Stomach (tissue), 9 donors: ENCODE data around the gene TMEM151B. TPM values are rescaled to one million over a fixed set of nuclear protein-coding genes. Genes with fewer than 3 reads are reported as not detected.
"Not testable (repeated sequence)": the region's sequence is repeated elsewhere in the genome, so short reads cannot be mapped to it uniquely, and the experiment has no call there.

Source experiments
- DNase-seq, 2 donors: peaks; one replicate each; pipeline versions ENCODE4 v3.0.0 to v3.0.0-alpha.2; 2013 to 2019
- H3K27ac ChIP-seq, 5 donors: fragments of 200-600 bp in 4 of 5; sonication (generic) in 4 of 5; one replicate each; pipeline ENCODE4 v1.5.1; 2013 to 2019; ENCODE audit warnings: mild to moderate bottlenecking in 1 of 5, moderate library complexity in 1 of 5
- H3K27me3 ChIP-seq, 3 donors: fragments of 200-600 bp; sonication (generic); one replicate each; pipeline ENCODE4 v1.5.1; 2017 to 2019; ENCODE audit warnings: mixed run types in 1 of 3
- H3K36me3 ChIP-seq, 4 donors: fragments of 200-600 bp; sonication (generic); 1 replicate in 3 of 4; 2 replicates in 1 of 4; pipeline ENCODE4 v1.5.1; 2016 to 2019
- H3K4me1 ChIP-seq, 4 donors: fragments of 200-600 bp; sonication (generic); one replicate each; pipeline ENCODE4 v1.5.1; 2016 to 2019
- H3K4me3 ChIP-seq, 4 donors: fragments of 200-600 bp; sonication (generic) in 3 of 4; one replicate each; pipeline ENCODE4 v1.5.1; 2016 to 2019; ENCODE audit warnings: mild to moderate bottlenecking in 1 of 4
- H3K9me3 ChIP-seq, 4 donors: fragments of 200-600 bp; sonication (generic); one replicate each; pipeline ENCODE4 v1.5.1; 2016 to 2019
- EP300 ChIP-seq: sonication (generic); formaldehyde crosslinking; IDR thresholded peaks from one replicate; pipeline ENCODE4 v1.6.1; 2017; ENCODE audit warnings: antibody characterized with exemption
- POLR2A ChIP-seq, 4 donors: fragments of 450-650 bp; IDR thresholded peaks; one replicate each; pipeline ENCODE4 v1.6.1; 2016; ENCODE audit warnings: antibody characterized with exemption in 4 of 4, control low read depth in 2 of 4, mild to moderate bottlenecking in 1 of 4, moderate library complexity in 1 of 4
- POLR2AphosphoS5 ChIP-seq, 3 donors: sonication (generic); formaldehyde crosslinking; IDR thresholded peaks; one replicate each; pipeline ENCODE4 v1.6.1; 2016; ENCODE audit warnings: antibody characterized with exemption in 3 of 3
- WGBS, 5 donors: extraction: QIAGEN DNeasy Blood & Tissue Kit in 3 of 5; methylation state at CpG; one replicate each; pipeline versions ENCODE4 v1.1.5 to v1.1.7; 2013 to 2018; 5-methylcytosine and 5-hydroxymethylcytosine counted together
- intact Hi-C: fragments of 100-400 bp; cut with DNase I; formaldehyde crosslinking; loops from one replicate; pipeline ENCODE4 v1.15.1; 2023; ENCODE audit warnings: low total_unique reads
- polyA plus RNA-seq, 3 donors: library from polyadenylated mRNA; stranded (reverse); fragments of 200-250 nt; gene quantifications; one replicate each; pipeline ENCODE4 v1.2.3, GENCODE V29; 2013
- total RNA-seq, 5 donors: library from RNA; depleted of rRNA; stranded (reverse); fragments of >200 nt; gene quantifications; one replicate each; pipeline versions ENCODE4 v1.1.0 to v1.2.3, GENCODE V29; 2014 to 2016
- TF ChIP-seq, protein P1 (sequence below), 7 experiments: fragments of 450-650 bp in 4 of 7; fragments of 200-600 bp in 3 of 7; sonication (generic) in 3 of 7; IDR thresholded peaks; one replicate each; pipeline ENCODE4 v1.5.1; 2016 to 2019; ENCODE audit warnings: antibody characterized with exemption in 7 of 7, control low read depth in 2 of 7, mild to moderate bottlenecking in 1 of 7
- donor health status: healthy with polysubstance abuse.
- donor health status: Bipolar disorder and iron deficiency.
- donor health status: healthy.

TMEM151B gene
- total and polyA plus RNA-seq, 8 donors: 0.12 to 0.29 (median 0.23) TPM; not detected in 4

DNA sequence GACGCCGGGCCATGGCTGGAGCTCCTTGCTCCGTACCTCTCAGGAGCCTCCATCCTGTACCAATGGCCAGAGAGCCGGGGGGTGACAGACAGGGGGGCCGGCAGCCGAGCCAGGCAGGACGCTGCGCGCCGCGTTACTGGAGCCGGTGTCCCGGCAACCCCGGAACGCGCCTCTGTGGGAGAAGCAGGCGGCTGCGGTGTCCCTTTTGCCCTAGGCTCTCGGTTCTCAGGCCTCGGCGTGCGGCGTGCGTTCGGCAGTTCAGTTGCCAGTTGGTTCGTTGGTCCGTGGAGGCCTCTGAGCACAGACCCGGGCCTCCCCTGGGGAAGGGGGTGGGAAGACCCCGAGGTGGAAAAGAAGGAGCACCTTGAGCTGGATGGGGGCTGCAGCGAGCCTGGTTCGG is 72.2 kb downstream of the TMEM151B start, which contains the start of gene SPATS1:
Gene SPATS1, plus strand, starts transcription at position 162 of the 400 bp plus-strand sequence. CDS start 446 bp downstream, outside the sequence.
- TF ChIP-seq EP300: no peak
- TF ChIP-seq, protein P1, sequence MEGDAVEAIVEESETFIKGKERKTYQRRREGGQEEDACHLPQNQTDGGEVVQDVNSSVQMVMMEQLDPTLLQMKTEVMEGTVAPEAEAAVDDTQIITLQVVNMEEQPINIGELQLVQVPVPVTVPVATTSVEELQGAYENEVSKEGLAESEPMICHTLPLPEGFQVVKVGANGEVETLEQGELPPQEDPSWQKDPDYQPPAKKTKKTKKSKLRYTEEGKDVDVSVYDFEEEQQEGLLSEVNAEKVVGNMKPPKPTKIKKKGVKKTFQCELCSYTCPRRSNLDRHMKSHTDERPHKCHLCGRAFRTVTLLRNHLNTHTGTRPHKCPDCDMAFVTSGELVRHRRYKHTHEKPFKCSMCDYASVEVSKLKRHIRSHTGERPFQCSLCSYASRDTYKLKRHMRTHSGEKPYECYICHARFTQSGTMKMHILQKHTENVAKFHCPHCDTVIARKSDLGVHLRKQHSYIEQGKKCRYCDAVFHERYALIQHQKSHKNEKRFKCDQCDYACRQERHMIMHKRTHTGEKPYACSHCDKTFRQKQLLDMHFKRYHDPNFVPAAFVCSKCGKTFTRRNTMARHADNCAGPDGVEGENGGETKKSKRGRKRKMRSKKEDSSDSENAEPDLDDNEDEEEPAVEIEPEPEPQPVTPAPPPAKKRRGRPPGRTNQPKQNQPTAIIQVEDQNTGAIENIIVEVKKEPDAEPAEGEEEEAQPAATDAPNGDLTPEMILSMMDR (IDR thresholded peaks at IDR 0.05): no peak
- no peak for TF ChIP-seq POLR2AphosphoS5 (IDR thresholded peaks at IDR 0.05)
- TF ChIP-seq POLR2A (IDR thresholded peaks at IDR 0.05): no peak
- Histone ChIP-seq H3K27ac (peak within 1 kb of the TSS in 4 of 5 donors; percentile 12 to 26 (median 21)), H3K27me3 (peaks cover 0 to 53% (median 16%) of the 10 kb centered on the region in 3 donors), H3K9me3 (no peaks in the 10 kb centered on the region), H3K36me3 (no peaks in the 10 kb centered on the region), H3K4me1 (peaks cover 6 to 11% (median 9%) of the 10 kb centered on the region in 4 donors), H3K4me3 (peak within 1 kb of the TSS; percentile 11 to 33 (median 25))
- WGBS, 5 donors: 3 to 6% (median 3%) methylated on average over 23 to 31 of the region's 31 CpGs
- intact Hi-C loops: no loop called here
- DNase-seq: peak; percentile 46 to 70

DNA sequence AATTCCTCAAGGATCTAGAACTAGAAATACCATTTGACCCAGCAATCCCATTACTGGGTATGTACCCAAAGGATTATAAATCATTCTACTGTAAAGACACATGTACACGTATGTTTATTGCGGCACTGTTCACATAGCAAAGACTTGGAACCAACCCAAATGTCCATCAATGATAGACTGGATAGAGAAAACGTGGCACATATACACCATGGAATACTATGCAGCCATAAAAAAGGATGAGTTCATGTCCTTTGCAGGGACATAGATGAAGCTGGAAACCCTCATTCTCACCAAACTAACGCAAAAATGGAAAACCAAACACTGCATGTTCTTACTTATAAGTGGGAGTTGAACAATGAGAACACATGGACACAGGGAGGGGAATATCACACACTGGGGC is 76.6 kb downstream of the TMEM151B start:
- 76 to 84% (median 79%) methylated on average over 4 of the region's 4 CpGs for WGBS, 5 donors
- H3K27me3 ChIP-seq: peaks cover 0 to 44% (median 16%) of the 10 kb centered on the region in 3 donors
- H3K9me3 ChIP-seq, DNase-seq, H3K27ac ChIP-seq, intact Hi-C loops, H3K4me3 ChIP-seq, H3K36me3 ChIP-seq: not testable (repeated sequence)
- H3K4me1 ChIP-seq: peaks cover 6 to 11% (median 9%) of the 10 kb centered on the region in 4 donors

DNA sequence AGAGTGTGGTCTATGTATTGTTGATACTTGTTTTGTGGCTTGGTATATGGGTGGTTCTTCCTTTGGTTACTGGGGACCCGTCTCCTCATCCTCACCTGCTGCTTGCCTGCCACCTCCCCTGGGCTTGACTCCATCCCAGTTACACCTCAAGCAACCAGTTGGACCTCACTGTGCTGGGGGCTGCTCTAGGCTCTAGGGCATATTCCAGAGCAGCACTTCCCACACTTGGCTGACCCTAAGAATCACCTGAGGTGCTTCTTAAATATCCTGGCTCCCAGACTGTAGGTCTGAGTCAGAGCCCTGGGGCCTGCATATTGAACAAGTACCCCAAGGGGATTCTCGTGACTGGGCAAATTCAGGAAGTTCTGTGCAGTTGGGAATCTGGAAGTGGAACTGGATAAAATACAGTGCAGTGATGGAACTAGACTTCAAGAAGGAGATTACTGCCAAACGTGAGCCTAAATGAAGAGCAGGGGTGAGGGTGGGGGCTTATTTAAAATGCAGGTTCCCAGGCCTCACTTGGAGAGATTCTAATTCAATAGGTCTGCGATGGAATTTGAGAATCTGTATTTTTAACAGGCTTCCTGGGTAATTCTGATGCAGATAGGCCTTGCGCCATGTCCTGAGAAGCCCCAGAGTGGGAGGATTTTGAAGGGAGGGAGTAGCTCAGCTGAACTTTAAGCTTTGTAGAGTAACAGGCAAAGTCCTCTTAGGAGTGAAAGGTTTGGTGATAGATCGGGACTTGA is 79.8 kb downstream of the TMEM151B start:
- 66 to 76% (median 71%) methylated on average over 6 of the region's 6 CpGs for WGBS, 5 donors
- Histone ChIP-seq H3K27me3 (peaks cover 0 to 14% (median 0%) of the 10 kb centered on the region in 3 donors), H3K36me3 (no peaks in the 10 kb centered on the region), H3K9me3 (no peaks in the 10 kb centered on the region), H3K27ac (no peak overlapping the region), H3K4me1 (no peaks in the 10 kb centered on the region), H3K4me3 (no peak overlapping the region)
- no peak for DNase-seq
- TF ChIP-seq, protein P1 (IDR thresholded peaks at IDR 0.05): no peak
- TF ChIP-seq EP300: no peak
- TF ChIP-seq POLR2A (IDR thresholded peaks at IDR 0.05): no peak
- no peak for TF ChIP-seq POLR2AphosphoS5 (IDR thresholded peaks at IDR 0.05)
- intact Hi-C loops: no loop called here

DNA sequence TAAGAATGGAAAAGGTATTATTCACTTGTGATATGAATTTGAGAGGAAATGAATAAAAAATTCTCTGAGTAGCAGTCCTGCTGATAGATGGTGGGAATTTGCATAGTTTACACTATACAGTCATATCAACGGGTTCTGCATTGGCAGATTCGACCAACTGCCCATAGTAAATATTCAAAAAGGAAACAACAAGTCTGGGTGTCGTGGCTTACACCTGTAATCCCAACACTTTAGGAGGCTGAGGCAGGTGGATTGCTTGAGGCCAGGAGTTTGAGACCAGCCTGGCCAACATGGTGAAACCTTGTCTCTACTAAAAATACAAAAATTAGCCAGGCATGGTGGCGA is 80.4 kb downstream of the TMEM151B start:
- WGBS, 5 donors: 51 to 59% (median 56%) methylated on average over 4 of the region's 4 CpGs
- H3K4me3 ChIP-seq, H3K4me1 ChIP-seq, H3K36me3 ChIP-seq, intact Hi-C loops, H3K27ac ChIP-seq, H3K9me3 ChIP-seq, DNase-seq, H3K27me3 ChIP-seq: not testable (repeated sequence)

DNA sequence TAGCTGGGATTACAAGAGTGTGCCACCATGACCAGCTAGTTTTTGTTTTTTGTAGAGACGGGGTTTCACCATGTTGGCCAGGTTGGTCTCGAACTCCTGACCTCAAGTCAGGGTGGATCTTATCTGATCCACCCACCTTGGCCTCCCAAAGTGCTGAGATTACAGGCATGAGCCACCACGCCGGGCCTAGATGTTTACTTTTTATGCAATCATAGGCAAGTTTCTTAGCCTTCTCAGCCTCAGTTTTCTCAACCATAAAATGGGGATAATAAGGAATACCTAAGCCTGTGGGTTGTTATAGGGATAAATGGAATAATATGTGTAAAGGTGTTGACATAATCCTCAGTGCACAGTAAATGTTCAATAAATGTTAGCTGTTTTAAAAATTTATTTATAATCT is 82.0 kb downstream of the TMEM151B start:
- Histone ChIP-seq H3K36me3 (no peaks in the 10 kb centered on the region), H3K27ac (no peak overlapping the region), H3K4me3 (no peak overlapping the region), H3K4me1 (no peaks in the 10 kb centered on the region), H3K27me3 (no peaks in the 10 kb centered on the region), H3K9me3 (peaks cover 0 to 4% (median 0%) of the 10 kb centered on the region in 4 donors)
- TF ChIP-seq POLR2AphosphoS5 (IDR thresholded peaks at IDR 0.05): no peak
- no peak for TF ChIP-seq EP300
- no peak for TF ChIP-seq POLR2A (IDR thresholded peaks at IDR 0.05)
- TF ChIP-seq, protein P1 (IDR thresholded peaks at IDR 0.05): no peak
- WGBS, 5 donors: 67 to 82% (median 75%) methylated on average over 4 of the region's 4 CpGs
- DNase-seq: no peak
- intact Hi-C loops: no loop called here
